OCI-LY7 (cell line): ENCODE data around the gene EXOSC1. TPM values are rescaled to one million over a fixed set of nuclear protein-coding genes. Genes with fewer than 3 reads are reported as not detected.

Experiments
- BruUV-seq: library from RNA; stranded (reverse); fragments of 400-500 nt; replicated peaks from 2 replicates; lab custom pipeline; 2021; lab: Mats Ljungman, UMichigan
- CTCF ChIA-PET: fragments of 300-600 bp; sonication (Branson Sonifier 250); formaldehyde crosslinking; loops from one replicate; lab custom pipeline; 2022; ENCODE audit warnings: antibody characterized with exemption; ENCODE audit not compliant: unreplicated experiment; lab: Charles Lee
- POLR2A ChIA-PET: fragments of 300-600 bp; sonication (Branson Sonifier 250); formaldehyde crosslinking; loops from one replicate; lab custom pipeline; 2022; ENCODE audit warnings: antibody characterized with exemption; lab: Charles Lee
- DNase-seq: peaks from one replicate; pipeline ENCODE4 v3.0.0-alpha.2; 2015; ENCODE audit warnings: low spot score
- H2AFZ ChIP-seq: fragments of 200-600 bp; sonication (generic), shearing (Covaris generic); 2 replicates; pipeline ENCODE4 v1.6.1; 2014; ENCODE audit warnings: mild to moderate bottlenecking, antibody characterized with exemption, low read length, moderate library complexity
- H3K27ac ChIP-seq: fragments of 200-600 bp; sonication (generic); 2 replicates; pipeline ENCODE4 v1.5.1; 2014; ENCODE audit warnings: mixed run types, low read depth, mild to moderate bottlenecking, moderate library complexity, low read length, inconsistent platforms; ENCODE audit not compliant: poor library complexity, severe bottlenecking
- H3K36me3 ChIP-seq: fragments of 200-600 bp; sonication (generic); 2 replicates; pipeline ENCODE4 v1.6.1; 2014; ENCODE audit warnings: mild to moderate bottlenecking, antibody characterized with exemption, low read length, moderate library complexity, mixed read lengths; ENCODE audit not compliant: insufficient read depth
- H3K4me1 ChIP-seq: fragments of 200-600 bp; sonication (generic); 2 replicates; pipeline ENCODE4 v1.5.1; 2014; ENCODE audit warnings: mild to moderate bottlenecking, low read length; ENCODE audit not compliant: insufficient read depth, poor library complexity, severe bottlenecking
- H3K4me2 ChIP-seq: fragments of 200-600 bp; sonication (generic); 2 replicates; pipeline ENCODE4 v1.6.1; 2014; ENCODE audit warnings: mild to moderate bottlenecking, low read length
- H3K4me3 ChIP-seq: fragments of 200-600 bp; sonication (generic); 2 replicates; pipeline ENCODE4 v1.5.1; 2014; ENCODE audit warnings: mild to moderate bottlenecking, low read depth, low read length; ENCODE audit not compliant: poor library complexity, severe bottlenecking
- H3K79me2 ChIP-seq: fragments of 200-600 bp; sonication (generic); 2 replicates; pipeline ENCODE4 v1.6.1; 2016; ENCODE audit warnings: low read depth, mild to moderate bottlenecking, low read length, moderate library complexity, mixed read lengths; ENCODE audit not compliant: insufficient read depth
- H3K9me2 ChIP-seq: fragments of 200-600 bp; sonication (generic); 2 replicates; pipeline ENCODE4 v1.6.1; 2016; ENCODE audit warnings: mild to moderate bottlenecking, low read length, mixed read lengths; ENCODE audit not compliant: insufficient read depth
- H3K9me3 ChIP-seq: fragments of 200-600 bp; sonication (generic); 2 replicates; pipeline ENCODE4 v1.6.1; 2014; ENCODE audit warnings: mild to moderate bottlenecking, mixed run types, low read length, mixed read lengths
- H4K20me1 ChIP-seq: fragments of 200-600 bp; sonication (generic); 2 replicates; pipeline ENCODE4 v1.6.1; 2014; ENCODE audit warnings: mild to moderate bottlenecking, antibody characterized with exemption, low read length, moderate library complexity, mixed read lengths; ENCODE audit not compliant: insufficient read depth
- CTCF ChIP-seq: fragments of 200-600 bp; sonication (generic); conservative IDR thresholded peaks from 2 replicates; pipeline ENCODE4 v1.5.1; 2014; ENCODE audit warnings: mild to moderate bottlenecking, antibody characterized with exemption, low read length, moderate library complexity, mixed read lengths
- EZH2phosphoT487 ChIP-seq: fragments of 200-600 bp; sonication (generic); IDR thresholded peaks from 2 replicates; pipeline ENCODE4 v1.6.1; 2018; ENCODE audit warnings: low read depth, borderline replicate concordance, mild to moderate bottlenecking, mixed run types, antibody characterized with exemption, low read length, moderate library complexity, mixed read lengths
- intact Hi-C: fragments of 100-400 bp; cut with micrococcal nuclease; formaldehyde crosslinking; loops from one replicate; pipeline ENCODE4 v1.10.0; 2022; ENCODE audit not compliant: unreplicated experiment
- total RNA-seq, 2 experiments: library from RNA; depleted of rRNA in 1 of 2; stranded (reverse); fragments of >200 nt in 1 of 2; shearing (Covaris generic) in 1 of 2; gene quantifications; 2 replicates each; pipeline ENCODE4 v1.2.3, GENCODE V29; 2014 to 2022

The EXOSC1 gene
- total RNA-seq, 2 experiments from 2014 or later = 56.2 to 59.6 TPM

DNA sequence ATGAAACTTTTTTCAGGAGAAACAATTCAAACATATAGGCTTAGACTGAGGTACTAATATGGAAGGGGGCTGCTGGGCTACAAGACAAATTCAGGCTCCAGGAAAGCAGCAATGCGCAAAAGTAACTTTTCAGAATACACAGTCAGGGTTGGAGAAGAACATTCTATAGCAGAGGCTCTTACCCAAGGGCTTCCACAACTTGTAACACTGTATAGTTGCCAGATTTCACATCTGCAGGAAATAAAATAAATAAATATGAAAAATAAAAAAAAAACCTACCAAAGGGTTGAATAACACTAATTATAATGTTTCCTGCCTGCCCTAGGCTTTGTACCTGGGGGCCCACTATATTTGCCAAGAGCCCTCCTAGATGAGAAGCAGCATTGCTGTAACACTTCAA is 38.1 kb upstream of the EXOSC1 start:
- Histone ChIP-seq H3K9me2 (no peaks in the 10 kb centered on the region), H3K27ac (no peak overlapping the region), H3K4me3 (no peak overlapping the region), H3K36me3 (peaks cover 78% of the 10 kb centered on the region), H2AFZ (no peak overlapping the region), H3K4me2 (no peak overlapping the region), H3K4me1 (no peaks in the 10 kb centered on the region), H3K79me2 (peaks cover 44% of the 10 kb centered on the region), H3K9me3 (no peaks in the 10 kb centered on the region), H4K20me1 (peaks cover 5% of the 10 kb centered on the region)
- no peak for TF ChIP-seq EZH2phosphoT487
- no peak for TF ChIP-seq CTCF
- DNase-seq = no peak
- intact Hi-C loops = no loop called here
- POLR2A ChIA-PET = no interaction called here
- no TSS peak for BruUV-seq
- CTCF ChIA-PET = no interaction called here

GRCh38 chr10:97483506-97483905 is 37.7 kb upstream of the EXOSC1 start:
- peaks cover 39% of the 10 kb centered on the region for H3K79me2 ChIP-seq
- no peaks in the 10 kb centered on the region for H3K9me3 ChIP-seq
- no peak for TF ChIP-seq EZH2phosphoT487
- no peak for TF ChIP-seq CTCF
- no peaks in the 10 kb centered on the region for H3K4me1 ChIP-seq
- H3K36me3 ChIP-seq = peaks cover 77% of the 10 kb centered on the region
- H3K4me2 ChIP-seq = no peak overlapping the region
- no peak overlapping the region for H3K27ac ChIP-seq
- intact Hi-C loops = no loop called here
- DNase-seq = no peak
- H3K9me2 ChIP-seq = no peaks in the 10 kb centered on the region
- POLR2A ChIA-PET = no interaction called here
- BruUV-seq = no TSS peak
- CTCF ChIA-PET = no interaction called here
- no peak overlapping the region for H2AFZ ChIP-seq
- peaks cover 3% of the 10 kb centered on the region for H4K20me1 ChIP-seq
- H3K4me3 ChIP-seq = no peak overlapping the region

DNA sequence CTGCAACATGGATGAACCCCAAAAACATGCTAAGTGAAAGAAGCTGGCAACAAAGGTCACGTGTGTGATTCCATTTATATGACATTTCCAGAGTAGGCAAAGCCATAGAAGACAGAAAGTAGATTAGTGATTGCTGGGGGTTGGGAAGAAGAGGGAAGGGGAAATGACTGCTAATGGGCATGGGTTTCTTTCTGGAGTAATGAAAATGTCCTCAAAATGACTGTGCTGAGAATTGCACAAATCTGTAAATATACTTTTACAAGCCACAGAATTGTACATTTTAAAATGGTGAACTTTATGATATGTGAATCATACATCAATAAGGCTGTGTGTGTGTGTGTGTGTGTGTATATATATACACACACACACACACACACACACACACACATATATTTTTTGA is 36.6 kb upstream of the EXOSC1 start:
- peaks cover 79% of the 10 kb centered on the region for H3K36me3 ChIP-seq
- ChIA-PET POLR2A (interaction anchor here (0.6 kb wide), 1 partner anchor 18 kb away, joined by 3 read pairs; no protein-coding TSS in a partner anchor), CTCF (no interaction called here)
- peaks cover 28% of the 10 kb centered on the region for H3K79me2 ChIP-seq
- H3K4me3 ChIP-seq = no peak overlapping the region
- no peaks in the 10 kb centered on the region for H3K9me2 ChIP-seq
- no peaks in the 10 kb centered on the region for H4K20me1 ChIP-seq
- TF ChIP-seq EZH2phosphoT487 (no peak), CTCF (no peak)
- no TSS peak for BruUV-seq
- no peak overlapping the region for H3K4me2 ChIP-seq
- no peak overlapping the region for H3K27ac ChIP-seq
- intact Hi-C loops = no loop called here
- H3K4me1 ChIP-seq = no peaks in the 10 kb centered on the region
- H3K9me3 ChIP-seq = no peaks in the 10 kb centered on the region
- no peak for DNase-seq
- no peak overlapping the region for H2AFZ ChIP-seq
